ENCODE measurements around the gene SLC26A5. TPM values are rescaled to one million over a fixed set of nuclear protein-coding genes. Genes with fewer than 3 reads are reported as not detected.

The SLC26A5 gene
- total and polyA plus RNA-seq, 2 of the 8 experiments (the other 6 are each of a cell fraction or from before 2014, with no cell fraction given) = 0.09 to 0.24 TPM

DNA sequence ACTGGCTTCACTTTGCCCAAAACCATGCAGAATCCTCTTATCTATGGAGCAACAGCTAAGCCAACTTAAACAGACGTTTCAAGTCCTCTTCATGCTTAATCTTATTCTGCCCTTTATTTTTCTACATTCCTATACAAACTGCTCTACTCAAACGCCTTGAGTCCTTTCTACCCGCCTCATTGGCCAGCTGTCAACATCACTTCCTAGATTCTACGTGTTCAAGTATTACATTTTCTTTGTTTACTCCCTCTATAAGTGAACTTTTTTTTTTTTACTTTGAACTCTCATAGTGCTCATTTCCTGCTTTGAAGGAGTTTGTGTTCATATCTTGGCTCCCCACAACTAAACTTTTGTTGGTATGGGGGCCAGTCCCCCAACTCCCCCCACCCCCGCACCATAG, 28.9 kb upstream of the SLC26A5 start:
- Histone ChIP-seq H3K18ac (ENCODE audit: extremely low read depth, low read length) (no peak overlapping the region), H2BK5ac (ENCODE audit: low read depth, low read length) (no peak overlapping the region), H2BK12ac (ENCODE audit: low read depth, low read length) (no peak overlapping the region), H3K56ac (replicated peaks; ENCODE audit: insufficient read length, low read depth, low read length) (no peak overlapping the region), H3K4me3 (ENCODE audit: extremely low read depth in 1 of 4, insufficient read depth in 2 of 4, low read depth in 3 of 4, low read length in 4 of 4) (no peak overlapping the region), H3K4me1 (replicated peaks in 1 of 4; ENCODE audit: control insufficient read depth in 3 of 4, insufficient read depth in 4 of 4, low read length in 3 of 4) (no peaks in the 10 kb centered on the region), H3K79me2 (ENCODE audit: control insufficient read depth in 1 of 2, insufficient read depth in 2 of 2, low read length in 2 of 2) (no peaks in the 10 kb centered on the region), H2BK20ac (ENCODE audit: low read length) (no peak overlapping the region), H3K27ac (ENCODE audit: low read depth, low read length) (no peak overlapping the region), H3K27me3 (replicated peaks in 1 of 4; ENCODE audit: control insufficient read depth in 3 of 4, extremely low read depth in 1 of 4, insufficient read depth in 3 of 4, low read length in 3 of 4) (no peaks in the 10 kb centered on the region), H3K36me3 (ENCODE audit: control insufficient read depth in 2 of 4, insufficient read depth in 4 of 4, low read length in 3 of 4) (no peaks in the 10 kb centered on the region), H4K20me1 (replicated peaks in 1 of 2; ENCODE audit: control insufficient read depth in 1 of 2, insufficient read depth in 2 of 2, low read length in 2 of 2) (no peaks in the 10 kb centered on the region), H3K23ac (ENCODE audit: insufficient read length) (no peak overlapping the region), H2BK15ac (ENCODE audit: low read length) (no peak overlapping the region), H3K9me3 (ENCODE audit: insufficient read depth in 2 of 2, low read depth in 1 of 2, low read length in 1 of 2) (no peaks in the 10 kb centered on the region), H3K14ac (ENCODE audit: insufficient read length) (no peak overlapping the region), H4K5ac (ENCODE audit: insufficient read length, low read depth, low read length) (no peak overlapping the region), H2AK5ac (ENCODE audit: low read depth, low read length) (no peak overlapping the region), H3K9ac (replicated peaks in 1 of 4; ENCODE audit: extremely low read depth in 1 of 4, low read depth in 3 of 4, low read length in 3 of 4) (no peak overlapping the region), H2AFZ (ENCODE audit: low read length) (no peak overlapping the region), H3K79me1 (ENCODE audit: low read depth, low read length) (no peaks in the 10 kb centered on the region), H3K4me2 (ENCODE audit: insufficient read depth in 1 of 2, low read depth in 2 of 2, low read length in 2 of 2) (no peak overlapping the region), H3K23me2 (ENCODE audit: low read depth, low read length) (no peaks in the 10 kb centered on the region), H4K91ac (replicated peaks; ENCODE audit: insufficient read length, low read length) (no peak overlapping the region), H3K4ac (replicated peaks; ENCODE audit: insufficient read length, low read depth, low read length) (no peak overlapping the region), H4K8ac (ENCODE audit: extremely low read depth, insufficient read depth, low read length) (no peak overlapping the region), H2BK120ac (replicated peaks; ENCODE audit: low read depth, low read length) (no peak overlapping the region)
- ChIA-PET POLR2A (ENCODE audit: partially characterized antibody) (no interaction called here), CTCF (ENCODE audit: partially characterized antibody) (interaction anchor here (1.4 kb wide), 1 partner anchor 13 kb away, joined by 3 read pairs; no protein-coding TSS in a partner anchor)
- FAIRE-seq (no peak), DNase-seq (ENCODE audit: low read depth in 1 of 2, low spot score in 2 of 2) (no peak)
- WGBS, 2 experiments (ENCODE audit: extremely low coverage in 1 of 2, insufficient coverage in 1 of 2, insufficient read length in 1 of 2, insufficient replicate concordance in 2 of 2, low coverage in 1 of 2, low lambda C conversion rate in 2 of 2, missing lambda C conversion rate in 1 of 2) = 90% methylated on average over 5 of the region's 5 CpGs; no CpG with 5 or more reads in 1 of the 2 experiments
